GM12865 (cell line): ENCODE data around the gene NHEJ1.

Experiments
- DNase-seq: peaks from one replicate; pipeline ENCODE4 v3.0.0; 2010; ENCODE audit warnings: low read depth
- H3K4me3 ChIP-seq: 2 replicates; pipeline ENCODE4 v1.5.1; 2011; ENCODE audit warnings: mild to moderate bottlenecking, low read depth, low read length, control low read depth
- TF ChIP-seq, protein P1 (sequence below): IDR thresholded peaks from 2 replicates; pipeline ENCODE4 v1.5.1; 2011; ENCODE audit warnings: low read length, control low read depth, low read depth, inconsistent platforms; ENCODE audit not compliant: insufficient read depth; ENCODE audit errors: missing control alignments

The NHEJ1 gene

DNA sequence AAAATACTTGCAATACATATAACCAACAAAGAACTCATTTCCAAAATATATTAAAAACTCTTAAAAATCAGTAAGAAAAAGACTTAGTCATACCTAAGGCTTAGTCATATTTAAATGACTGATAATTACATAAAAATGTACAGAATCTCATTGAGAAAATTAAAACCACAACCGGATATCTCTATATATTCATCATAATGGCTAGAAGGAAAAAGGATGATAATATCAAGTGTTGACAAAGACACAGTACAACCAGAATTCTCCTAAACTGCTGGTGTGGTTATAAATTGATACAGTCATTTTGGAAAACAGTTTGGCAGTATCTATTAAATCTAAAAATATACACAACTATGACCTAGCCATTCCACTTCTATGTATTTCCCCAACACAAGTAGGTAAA is 72.8 kb downstream of the NHEJ1 start:
- TF ChIP-seq, protein P1, sequence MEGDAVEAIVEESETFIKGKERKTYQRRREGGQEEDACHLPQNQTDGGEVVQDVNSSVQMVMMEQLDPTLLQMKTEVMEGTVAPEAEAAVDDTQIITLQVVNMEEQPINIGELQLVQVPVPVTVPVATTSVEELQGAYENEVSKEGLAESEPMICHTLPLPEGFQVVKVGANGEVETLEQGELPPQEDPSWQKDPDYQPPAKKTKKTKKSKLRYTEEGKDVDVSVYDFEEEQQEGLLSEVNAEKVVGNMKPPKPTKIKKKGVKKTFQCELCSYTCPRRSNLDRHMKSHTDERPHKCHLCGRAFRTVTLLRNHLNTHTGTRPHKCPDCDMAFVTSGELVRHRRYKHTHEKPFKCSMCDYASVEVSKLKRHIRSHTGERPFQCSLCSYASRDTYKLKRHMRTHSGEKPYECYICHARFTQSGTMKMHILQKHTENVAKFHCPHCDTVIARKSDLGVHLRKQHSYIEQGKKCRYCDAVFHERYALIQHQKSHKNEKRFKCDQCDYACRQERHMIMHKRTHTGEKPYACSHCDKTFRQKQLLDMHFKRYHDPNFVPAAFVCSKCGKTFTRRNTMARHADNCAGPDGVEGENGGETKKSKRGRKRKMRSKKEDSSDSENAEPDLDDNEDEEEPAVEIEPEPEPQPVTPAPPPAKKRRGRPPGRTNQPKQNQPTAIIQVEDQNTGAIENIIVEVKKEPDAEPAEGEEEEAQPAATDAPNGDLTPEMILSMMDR = no peak

DNA sequence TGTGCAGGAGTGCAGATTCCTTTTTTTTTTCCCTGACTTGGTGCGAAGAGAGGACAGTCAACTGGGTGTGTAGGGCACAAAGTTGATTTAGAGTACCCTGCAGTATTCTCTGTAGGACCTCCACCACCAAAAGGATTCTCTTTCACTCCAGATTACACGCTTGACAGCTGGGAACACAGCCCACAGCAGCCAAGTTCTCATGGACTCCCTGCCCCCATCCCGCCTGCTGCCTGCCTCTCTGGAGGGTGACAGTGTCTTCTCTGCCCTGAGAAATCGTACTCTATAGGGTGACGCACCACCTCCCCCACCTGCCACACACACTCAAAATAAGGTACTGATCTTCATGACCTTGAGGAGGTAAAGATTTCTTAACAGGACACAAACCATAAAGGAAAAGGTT is 73.3 kb downstream of the NHEJ1 start:
- DNase-seq = no peak
- H3K4me3 ChIP-seq = no peak overlapping the region
- TF ChIP-seq, protein P1 = no peak

More for the DNA sequence above, 72.8 kb downstream of the NHEJ1 start:
- H3K4me3 ChIP-seq = no peak overlapping the region
- DNase-seq = no peak

DNA sequence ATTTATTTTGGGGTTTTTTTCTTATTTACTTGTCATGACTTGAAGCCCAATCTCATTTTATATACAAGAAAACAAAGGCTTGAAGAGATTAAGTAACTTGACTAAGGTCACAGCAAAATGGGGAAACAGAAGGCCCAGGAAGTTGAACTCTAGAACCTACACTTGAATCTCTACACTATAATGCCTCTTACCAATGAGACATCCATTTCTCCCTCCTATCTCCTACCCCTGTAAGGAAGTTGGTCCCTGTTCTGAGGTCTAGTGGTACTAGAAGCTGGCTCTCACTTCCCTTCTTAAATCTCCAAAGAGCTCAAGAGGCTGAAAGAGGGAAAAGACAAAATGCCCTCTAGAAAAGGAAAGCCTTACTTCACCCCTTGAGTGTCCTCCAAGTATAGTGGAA is 74.4 kb downstream of the NHEJ1 start:
- H3K4me3 ChIP-seq = no peak overlapping the region
- DNase-seq = no peak
- TF ChIP-seq, protein P1 = no peak

DNA sequence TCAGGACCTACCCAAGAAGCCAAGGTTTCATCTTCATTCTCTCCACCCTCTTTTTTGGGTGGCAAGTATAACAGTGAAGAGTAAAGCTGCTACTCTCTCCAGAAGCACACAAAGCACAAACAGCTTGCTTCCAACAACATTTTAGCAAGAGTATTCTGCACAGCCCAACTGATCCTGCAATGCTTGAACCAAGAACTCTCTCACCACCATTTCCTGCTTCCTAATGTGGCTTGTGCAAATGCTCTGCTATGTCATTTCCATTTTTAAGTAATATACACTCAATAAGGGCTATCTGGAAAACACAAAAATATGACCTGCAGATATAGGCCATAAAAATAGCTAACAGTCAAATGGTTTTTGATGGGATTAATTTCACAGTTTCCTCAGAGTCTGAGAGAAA is 75.8 kb downstream of the NHEJ1 start:
- H3K4me3 ChIP-seq = no peak overlapping the region
- DNase-seq = no peak
- TF ChIP-seq, protein P1 = no peak

DNA sequence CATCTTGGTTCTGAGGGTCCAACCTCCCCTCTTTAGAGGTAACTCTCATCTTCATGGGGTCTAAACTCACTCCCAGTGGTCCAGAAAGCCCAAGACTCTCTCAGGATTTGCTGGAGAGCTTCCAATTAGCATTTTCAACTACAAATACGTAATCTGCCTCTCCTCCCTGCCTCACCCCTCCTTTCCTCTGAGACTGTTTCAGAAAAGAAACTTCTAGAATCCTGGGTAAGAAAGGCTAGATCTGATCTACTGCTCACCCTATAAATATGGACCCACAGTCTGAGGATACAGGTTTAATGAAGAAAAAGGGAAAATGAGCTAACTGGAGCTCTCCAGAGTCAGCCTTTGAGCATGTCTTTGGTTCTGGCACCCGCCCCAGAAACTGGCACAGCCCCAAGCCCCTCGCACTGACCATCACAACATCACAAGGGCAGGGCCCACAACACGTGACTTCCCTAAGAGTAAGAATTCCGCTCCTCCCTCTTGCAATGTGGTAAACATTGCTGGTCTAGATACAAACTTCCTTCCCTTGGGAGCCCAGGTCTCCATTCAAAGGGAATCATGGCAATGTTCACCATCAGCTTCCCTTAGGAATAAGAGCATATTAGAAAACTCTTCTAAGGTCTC is 78.2 kb downstream of the NHEJ1 start:
- TF ChIP-seq, protein P1 = no peak
- no peak overlapping the region for H3K4me3 ChIP-seq
- no peak for DNase-seq

DNA sequence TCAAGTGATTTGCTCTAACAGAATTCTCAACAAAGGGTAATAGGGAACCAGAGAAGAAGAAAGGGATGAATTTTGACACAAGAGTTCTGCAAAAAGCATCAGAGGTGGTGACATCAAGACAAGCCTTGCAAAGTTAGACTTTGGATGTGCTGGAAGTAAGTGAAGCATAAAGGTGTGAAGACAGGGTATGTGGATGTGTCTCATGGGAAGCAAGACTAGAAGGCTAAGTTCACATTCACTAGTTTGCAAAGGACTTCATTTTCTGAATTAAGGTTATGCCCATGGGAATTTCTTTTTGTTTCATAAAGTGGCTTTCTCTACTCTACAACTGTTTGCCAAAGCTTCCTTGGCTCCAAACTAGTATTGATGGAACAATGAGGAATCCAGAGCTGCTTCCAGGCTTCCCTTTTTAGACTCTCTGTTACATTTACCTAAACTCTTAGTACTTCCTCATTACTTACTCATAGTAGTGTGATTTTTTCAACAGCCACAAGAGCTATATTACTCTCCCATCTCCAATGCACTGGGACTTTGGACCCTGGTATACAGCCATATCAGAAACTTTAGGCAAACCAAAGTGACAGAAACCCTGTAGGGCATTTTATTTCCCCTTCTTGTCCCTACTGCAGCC is 78.8 kb downstream of the NHEJ1 start:
- no peak overlapping the region for H3K4me3 ChIP-seq
- DNase-seq = no peak
- TF ChIP-seq, protein P1 = no peak

DNA sequence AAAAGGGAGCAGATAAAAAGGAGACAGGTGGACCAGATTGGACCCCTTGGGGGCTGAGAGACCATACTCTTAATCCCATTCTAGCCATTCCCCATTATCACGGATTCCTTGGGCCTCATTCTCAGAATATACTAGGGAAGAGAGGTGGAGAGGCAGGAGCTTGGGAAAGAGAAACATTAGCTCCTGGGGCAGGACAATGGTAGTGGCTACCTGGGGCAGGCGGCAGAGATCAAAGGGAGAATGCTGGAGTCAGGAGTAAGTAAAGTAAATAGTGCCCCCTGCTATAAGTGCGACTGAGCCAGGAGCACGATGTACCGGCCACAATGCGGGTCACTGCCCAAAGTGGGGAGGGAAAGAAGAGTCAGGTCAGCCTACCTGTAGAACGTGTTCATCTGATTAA is 79.5 kb downstream of the NHEJ1 start:
- H3K4me3 ChIP-seq = no peak overlapping the region
- DNase-seq = no peak
- TF ChIP-seq, protein P1 = no peak
